Epithelial cell of proximal tubule (primary cell): ENCODE data around the gene C2CD3. TPM values are rescaled to one million over a fixed set of nuclear protein-coding genes. Genes with fewer than 3 reads are reported as not detected.
A peak's percentile ranks its signal among the peaks of the same experiment; 100 is the strongest.

Experiments
- DNase-seq: peaks from one replicate; pipeline ENCODE4 v3.0.0-alpha.2; 2011; ENCODE audit warnings: low read depth
- H3K4me3 ChIP-seq: 2 replicates; pipeline ENCODE4 v1.5.1; 2011; ENCODE audit warnings: low read depth, mild to moderate bottlenecking, low read length
- CTCF ChIP-seq: conservative IDR thresholded peaks from 2 replicates; pipeline ENCODE4 v1.5.1; 2012; ENCODE audit warnings: low read depth, mild to moderate bottlenecking, low read length
- total RNA-seq: library from RNA; depleted of rRNA; stranded (reverse); fragments of >200 nt; gene quantifications from 2 replicates; pipeline ENCODE4 v1.2.3, GENCODE V29; 2015

C2CD3 gene
- total RNA-seq, 1 donor from 2014 or later, result 15.1 TPM

GRCh38 chr11:74050465-74050864 lies 120.3 kb downstream of the C2CD3 start:
- TF ChIP-seq CTCF, result no peak
- DNase-seq, result no peak
- H3K4me3 ChIP-seq, result no peak overlapping the region

- no peak overlapping the region for H3K4me3 ChIP-seq
- no peak for TF ChIP-seq CTCF
- no peak for DNase-seq
Measured at GRCh38 chr11:74048993-74049392, 121.8 kb downstream of the C2CD3 start.

- H3K4me3 ChIP-seq, result no peak overlapping the region
- DNase-seq, result no peak
- TF ChIP-seq CTCF, result no peak
Measured at GRCh38 chr11:74044538-74044937, 126.3 kb downstream of the C2CD3 start.

- no peak overlapping the region for H3K4me3 ChIP-seq
- no peak for TF ChIP-seq CTCF
Measured at GRCh38 chr11:74043450-74043849, 127.4 kb downstream of the C2CD3 start.

GRCh38 chr11:74037309-74037708 lies 133.5 kb downstream of the C2CD3 start:
- H3K4me3 ChIP-seq, result no peak overlapping the region
- DNase-seq, result peak; percentile 62
- no peak for TF ChIP-seq CTCF

More at GRCh38 chr11:74043450-74043849, 127.4 kb downstream of the C2CD3 start:
- no peak for DNase-seq

- no peak for TF ChIP-seq CTCF
- DNase-seq, result no peak
- H3K4me3 ChIP-seq, result no peak overlapping the region
Measured at GRCh38 chr11:74035264-74035663, 135.5 kb downstream of the C2CD3 start.

GRCh38 chr11:74033046-74033445 lies 137.8 kb downstream of the C2CD3 start:
- no peak for DNase-seq
- no peak for TF ChIP-seq CTCF
- H3K4me3 ChIP-seq, result no peak overlapping the region
